Glomerular visceral epithelial cell (primary cell): Measurements from ENCODE around the gene NOXO1.

Source experiments
- DNase-seq: peaks from one replicate; pipeline ENCODE4 v3.0.0-alpha.2; 2016; ENCODE audit errors: extremely low spot score

NOXO1 gene

GRCh38 chr16:2009791-2010510, 28.7 kb upstream of the NOXO1 start, which contains the start of gene ZNF598:
Gene ZNF598 (minus strand): TSS chr16:2009821.
- DNase-seq = peak; percentile 80

DNA sequence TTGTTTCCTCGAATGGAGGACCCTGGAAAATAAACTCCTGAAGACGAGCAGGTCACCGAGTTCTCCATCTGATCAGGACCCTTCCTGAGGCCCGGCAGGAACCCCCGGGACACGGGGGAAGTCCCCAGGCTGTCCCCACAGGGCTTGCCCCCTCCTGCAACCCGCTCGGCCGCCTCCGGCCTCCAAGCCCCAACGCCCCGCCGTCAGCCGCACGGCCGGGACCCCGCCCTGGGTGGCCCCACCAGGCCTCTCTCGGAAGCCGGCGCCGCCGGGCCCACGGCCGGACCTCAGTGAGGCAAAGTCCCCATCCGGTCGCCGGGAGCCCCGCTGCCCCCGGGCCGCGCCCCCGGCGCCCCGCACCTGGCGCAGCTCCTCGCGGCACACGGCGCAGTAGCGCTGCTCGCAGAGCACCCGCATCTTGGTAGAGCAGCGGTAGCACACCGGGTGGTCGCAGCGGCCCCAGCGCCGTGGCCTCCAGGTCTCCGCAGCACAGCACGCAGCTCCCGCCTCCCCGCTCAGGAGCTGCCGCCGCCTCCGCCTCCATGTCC, 28.0 kb upstream of the NOXO1 start:
- DNase-seq = peak; percentile 22

- no peak for DNase-seq
Measured at GRCh38 chr16:2008631-2009163, 27.4 kb upstream of the NOXO1 start.

DNA sequence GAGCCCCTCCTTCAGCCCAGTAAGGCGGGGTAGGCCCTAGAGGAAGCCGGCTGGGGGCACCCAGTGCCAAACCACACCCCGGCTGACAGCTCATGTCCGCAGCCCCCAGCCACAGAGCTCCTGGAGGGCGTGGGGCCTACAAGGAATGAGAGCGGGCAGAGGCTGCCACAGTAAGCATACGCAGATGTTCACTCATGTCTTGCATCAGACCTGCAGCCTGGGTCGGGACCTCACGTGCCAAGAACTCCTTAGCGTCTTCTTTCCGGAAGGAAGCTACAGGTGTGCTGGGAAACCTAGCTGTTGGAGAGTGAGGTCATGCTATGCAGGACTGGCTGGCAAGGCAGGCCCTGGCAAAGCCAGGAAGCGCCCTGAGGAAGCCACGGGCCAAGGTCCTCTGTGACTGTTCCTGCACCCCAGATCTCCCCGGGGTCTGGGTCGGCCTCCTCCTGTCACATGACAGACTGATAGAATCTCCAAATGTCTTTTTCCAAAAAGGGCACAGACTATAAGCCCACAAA, 26.8 kb upstream of the NOXO1 start:
- DNase-seq = peak; percentile 84

- DNase-seq = no peak
Measured at GRCh38 chr16:2007081-2007836, 26.0 kb upstream of the NOXO1 start.

DNA sequence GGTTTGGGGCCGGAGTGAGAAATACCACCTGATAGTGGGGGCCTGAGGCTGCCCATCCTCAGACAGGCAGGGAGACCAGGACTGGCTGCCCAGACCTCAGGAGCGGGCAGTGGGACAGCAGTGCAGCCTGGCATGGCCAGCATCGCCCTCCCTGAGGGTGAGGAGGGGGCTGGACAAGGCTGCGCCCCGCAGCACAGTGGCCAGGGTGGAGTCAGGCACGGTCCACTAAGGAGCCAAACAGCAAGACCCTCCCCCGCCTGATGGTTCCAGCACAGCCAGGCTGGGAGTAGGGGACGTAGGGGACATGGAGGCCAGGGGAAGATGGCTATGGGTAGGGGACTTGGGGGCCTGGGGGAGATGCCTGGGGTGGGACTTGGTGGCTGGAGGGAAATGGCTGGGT, 25.0 kb upstream of the NOXO1 start:
- DNase-seq = no peak

- DNase-seq = no peak
Measured at GRCh38 chr16:2005646-2006045, 24.4 kb upstream of the NOXO1 start.

GRCh38 chr16:2004795-2005517, 23.7 kb upstream of the NOXO1 start:
- DNase-seq = no peak

DNA sequence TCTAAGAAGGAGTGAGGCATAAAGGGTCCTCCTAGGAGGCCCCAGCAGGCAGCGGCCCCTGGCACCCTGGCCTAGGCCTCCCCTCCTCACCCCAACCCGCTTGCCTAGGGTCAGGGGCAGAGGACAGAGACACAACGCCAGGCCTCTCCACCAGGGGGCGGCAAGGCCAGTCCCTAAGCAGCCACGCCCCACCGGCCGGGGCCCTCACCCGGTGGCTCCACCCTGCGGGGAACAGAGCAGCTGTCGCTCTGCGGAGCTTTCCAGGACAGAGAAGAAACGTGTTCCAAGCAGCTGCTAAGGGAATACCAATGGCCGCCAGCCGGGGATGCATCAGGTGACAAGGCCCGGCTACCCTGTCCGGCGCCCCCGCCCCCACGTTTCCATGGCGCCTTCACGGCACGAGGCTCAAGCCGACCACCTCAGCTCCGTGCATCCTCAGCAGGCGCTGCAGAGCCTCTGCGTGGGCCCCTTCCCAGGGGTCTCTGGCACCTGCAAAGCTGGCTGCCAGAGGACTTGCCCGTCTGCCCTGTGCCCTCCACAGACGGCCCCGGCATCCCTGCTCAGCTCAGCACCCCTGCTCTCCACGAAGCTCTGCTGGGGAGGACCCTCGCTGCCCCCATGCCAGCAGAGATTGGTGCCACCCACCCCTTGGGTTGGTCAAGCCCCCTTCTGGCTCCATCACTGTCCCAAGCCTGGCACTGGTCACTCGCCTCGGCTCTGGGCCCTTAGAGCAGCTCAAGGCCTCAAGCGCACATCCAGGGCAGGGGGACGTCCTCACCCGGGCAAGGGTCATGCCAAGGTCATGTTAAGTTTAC, 22.8 kb upstream of the NOXO1 start:
- DNase-seq = peak; percentile 73

- DNase-seq = no peak
Measured at GRCh38 chr16:2003231-2003826, 22.1 kb upstream of the NOXO1 start.

DNA sequence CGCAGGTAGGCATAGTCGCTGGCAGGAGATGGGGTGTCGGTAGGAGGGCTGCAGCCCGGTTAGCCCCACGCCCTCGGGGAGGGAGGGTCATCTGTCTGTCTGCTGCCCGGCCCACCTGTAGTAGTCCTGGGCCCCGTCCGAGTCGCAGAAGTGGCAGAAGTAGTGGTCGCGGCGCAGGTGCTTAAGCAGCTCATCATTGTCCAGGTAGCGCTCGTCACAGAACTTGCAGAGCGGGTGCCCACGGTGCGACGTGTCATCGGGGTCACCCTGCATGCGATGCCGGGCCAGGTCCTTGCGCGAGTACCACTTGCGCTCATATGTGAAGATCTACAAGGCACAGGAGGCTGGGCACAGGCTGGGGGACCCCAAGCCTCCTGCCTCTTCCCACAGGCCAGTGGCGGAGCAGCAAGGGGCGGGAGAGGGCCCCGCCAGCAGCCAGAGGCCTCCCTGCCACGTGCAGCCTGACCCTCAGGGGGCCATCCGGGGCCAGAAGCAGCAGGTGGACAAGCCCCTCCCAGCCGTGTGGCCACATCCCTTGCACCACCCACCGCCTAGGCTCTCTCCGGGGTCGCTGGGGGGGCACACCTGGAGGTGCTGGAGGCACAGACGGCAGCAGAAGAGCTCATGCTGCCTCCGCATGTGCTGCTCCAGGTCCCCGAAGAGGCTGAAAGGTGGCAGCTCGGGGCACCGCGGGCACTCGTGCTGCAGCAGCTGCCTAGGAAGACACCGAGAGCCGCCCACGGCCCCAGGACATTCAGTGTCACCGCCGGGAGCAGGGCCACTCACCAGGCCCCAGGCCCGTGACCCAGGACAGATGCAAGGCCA, 21.3 kb upstream of the NOXO1 start:
- no peak for DNase-seq

DNA sequence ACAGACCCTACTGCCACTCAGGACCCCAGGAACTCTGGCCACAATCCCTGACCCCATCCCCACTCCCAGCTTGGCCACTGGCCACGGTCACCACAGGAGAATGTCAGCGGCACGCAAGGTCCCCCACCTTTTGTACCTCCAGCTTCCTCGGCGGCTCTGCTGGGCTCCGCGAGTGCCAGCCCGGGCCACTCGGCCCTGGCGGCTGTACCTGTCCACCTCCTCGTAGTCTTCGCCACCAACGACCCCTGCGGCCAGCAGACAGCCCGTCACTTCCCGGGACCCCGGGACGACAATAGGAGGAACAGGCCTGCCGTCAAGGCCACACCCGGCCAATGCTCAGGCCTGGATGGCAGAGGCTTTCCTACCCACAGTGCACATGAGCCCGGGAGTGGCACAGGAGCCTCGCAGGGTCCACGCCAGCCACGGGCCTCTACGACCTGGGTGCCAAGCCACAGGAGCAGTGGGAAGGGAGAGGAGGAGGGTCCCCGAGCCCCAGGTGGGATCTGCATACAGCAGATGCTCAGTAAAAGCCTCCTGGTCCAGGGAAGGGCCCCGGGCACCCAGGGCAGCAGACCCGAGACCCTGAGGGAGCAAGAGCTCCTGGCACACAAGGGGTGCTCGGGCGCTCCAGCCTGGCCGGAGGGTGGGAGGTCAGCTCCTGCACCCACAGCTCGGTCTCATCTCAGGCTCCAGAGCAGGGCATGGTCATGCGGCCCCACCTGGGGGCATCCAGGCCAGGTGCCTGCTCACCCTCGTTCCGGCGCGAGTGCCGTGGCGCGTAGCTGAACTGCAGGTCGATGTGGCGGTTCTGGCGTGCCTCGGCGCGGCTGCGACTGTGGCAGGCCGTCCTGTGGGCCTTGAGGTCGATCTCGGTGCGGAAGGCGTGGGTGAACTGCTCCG, 20.4 kb upstream of the NOXO1 start:
- DNase-seq = no peak

DNA sequence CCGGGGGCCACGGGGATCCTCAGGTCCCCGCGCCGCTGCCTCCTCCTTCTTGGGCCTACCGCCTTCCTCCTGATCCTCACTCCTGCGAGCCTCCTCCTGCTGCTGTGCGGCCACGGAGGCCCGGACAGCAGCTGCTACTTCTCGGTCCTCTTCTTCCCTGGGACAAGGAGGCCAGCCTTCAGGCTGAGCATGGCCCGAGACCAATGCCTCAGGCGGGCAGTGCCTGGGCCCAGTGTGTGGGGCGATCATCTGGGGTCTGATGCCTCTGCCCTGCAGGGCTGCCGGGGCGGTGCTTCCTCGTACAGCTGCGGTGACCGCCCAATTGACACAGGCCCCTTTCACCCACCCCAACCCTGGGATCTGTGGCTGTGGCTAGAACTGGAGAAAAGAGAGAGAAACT, 19.8 kb upstream of the NOXO1 start:
- no peak for DNase-seq

DNA sequence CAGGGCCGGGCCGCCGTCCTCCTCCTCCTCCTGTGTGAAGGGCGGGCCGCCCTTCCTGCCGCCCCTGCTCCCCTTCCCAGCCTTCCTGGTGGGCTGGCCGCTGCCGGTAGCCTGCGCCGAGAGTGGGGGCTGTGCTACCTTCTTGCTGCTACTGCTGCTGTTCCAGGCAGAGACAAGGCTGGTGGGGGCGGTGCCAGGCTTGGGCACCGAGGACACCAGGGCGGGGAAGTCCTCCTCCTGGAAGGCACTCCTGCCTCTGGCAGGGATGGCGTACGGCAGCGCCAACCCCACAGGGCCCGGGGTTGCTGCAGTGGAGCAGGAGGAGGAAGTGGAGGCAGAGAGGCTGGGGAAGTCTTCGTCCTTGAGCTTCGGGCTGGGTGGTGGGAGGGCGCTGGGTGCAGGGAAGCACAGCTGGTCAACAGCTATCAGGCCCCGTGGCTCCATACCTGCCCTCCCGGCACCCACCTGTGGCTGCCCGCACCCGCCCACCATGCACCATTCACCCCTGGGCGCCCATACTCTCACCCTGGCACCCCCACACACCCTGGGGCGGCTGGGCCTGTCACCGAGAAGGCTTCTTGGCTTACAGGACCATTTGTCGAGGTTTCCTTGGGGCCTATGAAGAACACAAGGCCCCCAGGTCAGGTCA, 18.7 kb upstream of the NOXO1 start:
- DNase-seq = no peak

GRCh38 chr16:1998852-1999801, 17.9 kb upstream of the NOXO1 start:
- DNase-seq = no peak

DNA sequence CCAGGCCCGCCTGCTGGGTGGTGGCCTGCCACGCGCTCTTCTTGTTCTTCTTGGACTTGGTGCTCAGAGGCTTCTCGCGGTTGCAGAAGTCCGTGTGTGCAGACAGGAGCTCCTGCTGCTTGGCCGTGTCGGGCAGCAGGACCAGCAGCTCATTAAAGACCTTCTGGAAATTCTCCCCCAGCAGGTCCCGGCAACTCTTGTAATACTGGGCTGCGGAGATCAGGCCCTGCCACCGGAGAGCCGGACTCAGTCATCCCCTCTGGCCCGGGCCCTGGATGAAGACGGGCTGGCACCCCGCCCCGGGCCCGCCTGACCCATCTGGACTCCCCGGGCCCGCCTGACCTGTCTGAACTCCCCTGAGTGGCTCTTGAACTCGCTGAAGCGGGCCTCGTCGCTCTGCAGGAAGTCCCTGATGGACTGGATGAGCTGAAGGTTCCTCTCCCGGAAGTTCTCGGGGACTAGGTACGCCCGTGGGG, 17.1 kb upstream of the NOXO1 start:
- DNase-seq = no peak
